ENCODE results near the gene STK10. TPM values are rescaled to one million over a fixed set of nuclear protein-coding genes. Genes with fewer than 3 reads are reported as not detected.

STK10 gene
- total RNA-seq, 2 donors from 2014 or later = 9.1 to 9.9 TPM

DNA sequence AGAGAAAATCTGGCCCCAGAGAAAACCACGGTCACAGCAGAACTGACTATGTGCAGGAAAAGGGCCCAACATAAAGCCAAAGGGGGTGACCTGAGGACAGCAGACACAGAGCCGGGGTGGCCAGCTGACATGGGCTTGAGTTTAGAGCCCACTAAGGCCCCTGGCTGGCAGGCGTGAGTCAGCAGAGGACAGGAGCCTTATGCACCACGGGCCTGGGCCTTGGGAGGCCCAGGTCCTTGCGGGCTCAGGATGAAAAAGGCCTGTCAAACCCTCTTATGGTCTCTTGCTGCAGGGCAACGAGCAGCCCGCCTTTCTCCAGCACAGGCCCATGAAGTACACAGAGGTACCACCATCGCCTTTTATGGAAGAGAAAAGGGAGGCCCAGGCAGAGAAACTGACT, 19.7 kb downstream of the STK10 start:
- H3K4me1 ChIP-seq = peaks cover 7% of the 10 kb centered on the region
- H3K4me3 ChIP-seq = no peak overlapping the region
- H3K27ac ChIP-seq = no peak overlapping the region

DNA sequence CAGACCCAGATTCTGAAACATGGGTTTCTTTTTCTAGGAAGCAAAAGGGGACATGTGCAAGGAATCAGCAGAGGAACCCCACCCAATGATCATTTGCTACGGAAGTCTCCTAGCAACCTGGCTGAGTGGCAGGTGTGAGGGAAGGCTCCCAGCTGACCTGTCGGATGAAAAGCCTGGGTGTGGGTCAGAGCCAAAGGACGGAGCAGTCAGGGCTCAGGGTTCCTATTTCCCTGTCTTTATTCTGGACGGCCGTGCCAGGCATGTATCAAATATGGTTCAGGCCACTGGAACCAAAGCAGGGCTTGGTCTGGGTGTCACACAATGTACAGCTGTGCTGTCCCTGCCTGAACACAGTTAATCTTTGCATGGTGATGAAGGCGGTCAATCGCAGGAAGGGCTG, 20.1 kb downstream of the STK10 start:
- no peaks in the 10 kb centered on the region for H3K27me3 ChIP-seq
- intact Hi-C loops (cut with DNase I) = no loop called here
- no peak overlapping the region for H3K27ac ChIP-seq
- no peak for ATAC-seq
- H3K4me3 ChIP-seq = no peak overlapping the region
- no peaks in the 10 kb centered on the region for H3K36me3 ChIP-seq (replicated peaks in 1 of 2; ENCODE audit: insufficient read depth in 1 of 2, low read depth in 2 of 2)
- TF ChIP-seq POLR2A (IDR thresholded peaks at IDR 0.05) = no peak
- TF ChIP-seq, protein P1, sequence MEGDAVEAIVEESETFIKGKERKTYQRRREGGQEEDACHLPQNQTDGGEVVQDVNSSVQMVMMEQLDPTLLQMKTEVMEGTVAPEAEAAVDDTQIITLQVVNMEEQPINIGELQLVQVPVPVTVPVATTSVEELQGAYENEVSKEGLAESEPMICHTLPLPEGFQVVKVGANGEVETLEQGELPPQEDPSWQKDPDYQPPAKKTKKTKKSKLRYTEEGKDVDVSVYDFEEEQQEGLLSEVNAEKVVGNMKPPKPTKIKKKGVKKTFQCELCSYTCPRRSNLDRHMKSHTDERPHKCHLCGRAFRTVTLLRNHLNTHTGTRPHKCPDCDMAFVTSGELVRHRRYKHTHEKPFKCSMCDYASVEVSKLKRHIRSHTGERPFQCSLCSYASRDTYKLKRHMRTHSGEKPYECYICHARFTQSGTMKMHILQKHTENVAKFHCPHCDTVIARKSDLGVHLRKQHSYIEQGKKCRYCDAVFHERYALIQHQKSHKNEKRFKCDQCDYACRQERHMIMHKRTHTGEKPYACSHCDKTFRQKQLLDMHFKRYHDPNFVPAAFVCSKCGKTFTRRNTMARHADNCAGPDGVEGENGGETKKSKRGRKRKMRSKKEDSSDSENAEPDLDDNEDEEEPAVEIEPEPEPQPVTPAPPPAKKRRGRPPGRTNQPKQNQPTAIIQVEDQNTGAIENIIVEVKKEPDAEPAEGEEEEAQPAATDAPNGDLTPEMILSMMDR (IDR thresholded peaks at IDR 0.05) = no peak
- H3K4me1 ChIP-seq = peaks cover 7% of the 10 kb centered on the region
- DNase-seq = no peak
- WGBS, 2 donors = 77 to 80% methylated on average over 6 to 7 of the region's 7 CpGs
- no peaks in the 10 kb centered on the region for H3K9me3 ChIP-seq

More for the DNA sequence above, 19.7 kb downstream of the STK10 start:
- ATAC-seq (no peak), DNase-seq (no peak)
- TF ChIP-seq POLR2A (IDR thresholded peaks at IDR 0.05) = no peak
- TF ChIP-seq, protein P1 (IDR thresholded peaks at IDR 0.05) = no peak
- H3K36me3 ChIP-seq (replicated peaks in 1 of 2; ENCODE audit: insufficient read depth in 1 of 2, low read depth in 2 of 2) = no peaks in the 10 kb centered on the region
- no peaks in the 10 kb centered on the region for H3K9me3 ChIP-seq
- no peaks in the 10 kb centered on the region for H3K27me3 ChIP-seq
- WGBS, 2 donors = 79 to 93% methylated on average over 5 to 8 of the region's 8 CpGs
- intact Hi-C loops (cut with DNase I) = no loop called here

DNA sequence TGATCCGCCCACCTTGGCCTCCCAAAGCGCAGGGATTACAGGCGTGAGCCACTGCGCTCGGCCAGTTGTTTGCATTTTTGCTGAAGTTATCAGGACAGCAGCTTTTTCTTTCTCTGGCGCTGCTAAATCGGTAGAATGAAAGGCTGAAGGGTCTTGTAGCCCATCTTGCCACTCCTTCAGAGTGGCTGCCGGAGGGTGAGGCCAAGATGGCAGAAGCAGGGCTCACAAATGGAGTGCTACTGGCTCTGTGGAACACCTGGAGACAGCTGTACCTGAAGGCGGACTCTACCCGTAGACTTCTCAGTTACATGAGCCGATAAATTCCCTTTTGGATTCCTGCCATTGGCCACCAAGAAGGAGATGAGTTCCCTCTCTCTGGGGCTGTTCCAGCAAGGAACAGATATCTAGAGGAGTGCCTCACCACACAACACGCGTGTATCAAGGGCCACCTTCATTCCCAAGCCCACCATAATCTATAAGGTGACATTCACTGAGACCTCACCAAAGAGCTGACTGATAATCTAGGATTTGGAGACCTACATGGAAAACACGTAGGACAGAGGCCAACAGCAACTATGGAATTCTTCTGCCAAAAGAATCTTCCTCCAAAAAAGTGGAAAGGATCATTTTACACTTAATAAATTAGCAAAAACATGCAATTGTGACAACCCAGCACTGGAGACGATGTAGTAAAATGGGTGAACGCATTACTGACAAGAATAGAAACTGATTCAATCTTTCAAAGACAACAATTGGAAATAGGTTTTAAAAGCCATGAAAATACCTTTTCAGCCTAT, 21.8 kb downstream of the STK10 start:
- intact Hi-C loops (cut with DNase I) = no loop called here
- WGBS, 2 donors = 90 to 91% methylated on average over 16 of the region's 16 CpGs
- Histone ChIP-seq H3K27me3 (no peaks in the 10 kb centered on the region), H3K4me3 (no peak overlapping the region), H3K36me3 (replicated peaks in 1 of 2; ENCODE audit: insufficient read depth in 1 of 2, low read depth in 2 of 2) (no peaks in the 10 kb centered on the region), H3K4me1 (peaks cover 7% of the 10 kb centered on the region), H3K9me3 (no peaks in the 10 kb centered on the region), H3K27ac (no peak overlapping the region)
- TF ChIP-seq, protein P1 (IDR thresholded peaks at IDR 0.05) = no peak
- no peak for TF ChIP-seq POLR2A (IDR thresholded peaks at IDR 0.05)
- DNase-seq = no peak
- no peak for ATAC-seq

DNA sequence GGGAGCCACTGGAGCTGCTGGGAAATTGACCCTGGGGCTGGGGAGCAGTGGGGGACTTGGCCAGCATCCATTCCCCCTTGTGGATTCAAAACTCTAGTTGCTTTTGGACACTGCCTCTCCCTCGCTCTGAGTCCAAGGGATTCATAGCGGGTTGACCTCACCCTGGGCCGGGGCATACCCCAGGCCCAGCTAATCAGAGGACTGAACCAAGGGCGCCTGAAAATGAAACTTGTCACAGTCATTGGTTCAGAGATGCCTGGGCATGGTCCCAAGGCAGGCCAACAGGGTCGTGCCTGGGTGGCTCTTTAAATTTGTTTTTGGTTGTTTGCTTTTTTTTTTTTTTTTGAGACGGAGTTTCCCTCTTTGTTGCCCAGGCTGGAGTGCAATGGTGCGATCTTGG, 22.6 kb downstream of the STK10 start:
- H3K36me3 ChIP-seq (replicated peaks in 1 of 2; ENCODE audit: insufficient read depth in 1 of 2, low read depth in 2 of 2) = no peaks in the 10 kb centered on the region
- intact Hi-C loops (cut with DNase I) = no loop called here
- peaks cover 7% of the 10 kb centered on the region for H3K4me1 ChIP-seq
- H3K27me3 ChIP-seq = no peaks in the 10 kb centered on the region
- 81 to 84% methylated on average over 6 to 7 of the region's 7 CpGs for WGBS, 2 donors
- no peak overlapping the region for H3K4me3 ChIP-seq
- H3K9me3 ChIP-seq = no peaks in the 10 kb centered on the region
- no peak for DNase-seq
- TF ChIP-seq, protein P1 (IDR thresholded peaks at IDR 0.05) = no peak
- TF ChIP-seq POLR2A (IDR thresholded peaks at IDR 0.05) = no peak
- no peak for ATAC-seq
- H3K27ac ChIP-seq = no peak overlapping the region

DNA sequence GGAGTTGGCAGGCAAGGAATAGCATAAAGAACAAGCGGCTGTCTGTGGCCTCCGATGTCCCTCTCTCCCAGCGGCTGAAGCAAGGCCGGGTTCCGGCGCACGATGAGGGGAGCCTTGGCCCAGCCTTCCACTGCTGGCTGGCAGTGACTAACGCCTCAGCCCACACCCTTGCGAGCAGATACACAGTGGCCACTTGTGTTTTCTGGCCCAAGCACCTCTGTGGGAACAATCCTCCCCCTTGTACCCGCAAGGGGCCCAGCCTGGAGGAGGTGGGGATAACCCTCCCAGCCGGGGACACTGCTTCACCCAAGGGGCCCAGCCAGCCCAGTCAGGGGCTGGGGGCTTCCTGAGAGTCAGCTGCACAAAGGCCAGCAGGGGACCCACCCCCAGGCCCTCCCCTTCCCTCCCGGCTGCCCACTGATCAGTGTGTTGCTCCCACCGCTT, 23.2 kb downstream of the STK10 start:
- no peaks in the 10 kb centered on the region for H3K36me3 ChIP-seq (replicated peaks in 1 of 2; ENCODE audit: insufficient read depth in 1 of 2, low read depth in 2 of 2)
- TF ChIP-seq POLR2A (IDR thresholded peaks at IDR 0.05) = no peak
- TF ChIP-seq, protein P1 (IDR thresholded peaks at IDR 0.05) = no peak
- H3K9me3 ChIP-seq = no peaks in the 10 kb centered on the region
- intact Hi-C loops (cut with DNase I) = no loop called here
- no peak overlapping the region for H3K27ac ChIP-seq
- WGBS, 2 donors = 79 to 92% methylated on average over 2 to 12 of the region's 13 CpGs
- H3K4me3 ChIP-seq = no peak overlapping the region
- no peak for ATAC-seq
- H3K4me1 ChIP-seq = peaks cover 7% of the 10 kb centered on the region
- H3K27me3 ChIP-seq = no peaks in the 10 kb centered on the region
- DNase-seq = no peak

Data from body of pancreas (tissue), 4 donors.